H1 (cell line): ENCODE results near the gene SELENOV. TPM values are rescaled to one million over a fixed set of nuclear protein-coding genes. Genes with fewer than 3 reads are reported as not detected.

Source experiments
- CTCF ChIA-PET: fragments of 300-600 bp; sonication (Branson Sonifier 250); formaldehyde crosslinking; loops from one replicate; lab custom pipeline; 2021; ENCODE audit not compliant: partially characterized antibody; lab: Charles Lee
- POLR2A ChIA-PET: fragments of 300-600 bp; sonication (Branson Sonifier 250); formaldehyde crosslinking; loops from one replicate; lab custom pipeline; 2021; ENCODE audit warnings: inconsistent platforms; ENCODE audit not compliant: partially characterized antibody; lab: Charles Lee
- DNase-seq, 2 experiments: peaks; one replicate each; pipeline versions ENCODE4 v3.0.0 to v3.0.0-alpha.2; 2010 to 2022; ENCODE audit warnings: low spot score in 2 of 2, low read depth in 1 of 2, mixed read lengths in 1 of 2
- FAIRE-seq: peaks from 2 replicates; lab custom pipeline; 2011; peaks lifted over from hg19 to GRCh38; lab: Jason Lieb, UNC
- H2AFZ ChIP-seq: 2 replicates; pipeline ENCODE4 v1.8.1; 2012; ENCODE audit warnings: low read length, inconsistent platforms
- H2AK5ac ChIP-seq: 2 replicates; pipeline ENCODE4 v1.6.1; 2013; ENCODE audit warnings: low read depth, low read length
- H2BK120ac ChIP-seq: replicated peaks from 2 replicates; pipeline ENCODE3; 2013; ENCODE audit warnings: low read depth, low read length, inconsistent platforms
- H2BK12ac ChIP-seq: 2 replicates; pipeline ENCODE4 v1.6.1; 2013; ENCODE audit warnings: low read depth, low read length
- H2BK15ac ChIP-seq: 2 replicates; pipeline ENCODE4 v1.6.1; 2013; ENCODE audit warnings: low read length
- H2BK20ac ChIP-seq: 2 replicates; pipeline ENCODE4 v1.6.1; 2013; ENCODE audit warnings: low read length
- H2BK5ac ChIP-seq: 2 replicates; pipeline ENCODE4 v1.6.1; 2013; ENCODE audit warnings: low read depth, low read length
- H3K14ac ChIP-seq: 2 replicates; pipeline ENCODE4 v1.6.1; 2013; ENCODE audit warnings: inconsistent platforms; ENCODE audit not compliant: insufficient read length
- H3K18ac ChIP-seq: 2 replicates; pipeline ENCODE4 v1.6.1; 2013; ENCODE audit warnings: low read length; ENCODE audit errors: extremely low read depth
- H3K23ac ChIP-seq: 2 replicates; pipeline ENCODE4 v1.6.1; 2013; ENCODE audit warnings: inconsistent platforms; ENCODE audit not compliant: insufficient read length
- H3K23me2 ChIP-seq: 2 replicates; pipeline ENCODE4 v1.6.1; 2013; ENCODE audit warnings: low read depth, low read length
- H3K27ac ChIP-seq: 2 replicates; pipeline ENCODE4 v1.6.1; 2011; ENCODE audit warnings: low read depth, low read length, inconsistent platforms
- H3K27me3 ChIP-seq, 4 experiments: replicated peaks in 1 of 4; 1 replicate in 1 of 4; 2 replicates in 3 of 4; pipeline versions ENCODE4 v1.6.1 to v1.8.1; 2011 to 2013; ENCODE audit warnings: low read length in 3 of 4, mild to moderate bottlenecking in 3 of 4, inconsistent platforms in 2 of 4, mixed read lengths in 2 of 4, moderate library complexity in 1 of 4; ENCODE audit not compliant: control insufficient read depth in 3 of 4, insufficient read depth in 3 of 4; ENCODE audit errors: extremely low read depth in 1 of 4
- H3K36me3 ChIP-seq, 4 experiments: 2 replicates each; pipeline versions ENCODE4 v1.6.1 to v1.8.1; 2011 to 2013; ENCODE audit warnings: mild to moderate bottlenecking in 4 of 4, low read length in 3 of 4, moderate library complexity in 2 of 4, control low read depth in 1 of 4, inconsistent platforms in 1 of 4; ENCODE audit not compliant: insufficient read depth in 4 of 4, control insufficient read depth in 2 of 4
- H3K4ac ChIP-seq: replicated peaks from 2 replicates; pipeline ENCODE3; 2013; ENCODE audit warnings: low read length, low read depth, mixed read lengths, inconsistent platforms; ENCODE audit not compliant: insufficient read length
- H3K4me1 ChIP-seq, 4 experiments: replicated peaks in 1 of 4; 1 replicate in 1 of 4; 2 replicates in 3 of 4; pipeline versions ENCODE4 v1.6.1 to v1.8.1; 2011 to 2013; ENCODE audit warnings: low read length in 3 of 4, inconsistent platforms in 2 of 4, mixed read lengths in 1 of 4; ENCODE audit not compliant: insufficient read depth in 4 of 4, control insufficient read depth in 3 of 4
- H3K4me2 ChIP-seq, 2 experiments: 2 replicates each; pipeline versions ENCODE4 v1.6.1 to v1.8.1; 2011 to 2013; ENCODE audit warnings: low read depth in 2 of 2, low read length in 2 of 2, control low read depth in 1 of 2, inconsistent platforms in 1 of 2, mild to moderate bottlenecking in 1 of 2; ENCODE audit not compliant: insufficient read depth in 1 of 2
- H3K4me3 ChIP-seq, 4 experiments: fragments of 200-600, 300-600 bp in 1 of 4; sonication (generic), shearing (Covaris generic), sonication (Bioruptor Twin) in 1 of 4; 2 replicates each; pipeline versions ENCODE4 v1.5.1 to v1.8.1; 2011 to 2016; ENCODE audit warnings: low read length in 4 of 4, low read depth in 3 of 4, control low read depth in 2 of 4, inconsistent platforms in 2 of 4, mild to moderate bottlenecking in 2 of 4, mixed read lengths in 1 of 4, moderate library complexity in 1 of 4; ENCODE audit not compliant: insufficient read depth in 2 of 4; ENCODE audit errors: extremely low read depth in 1 of 4
- H3K56ac ChIP-seq: replicated peaks from 2 replicates; pipeline ENCODE3; 2013; ENCODE audit warnings: low read depth, mild to moderate bottlenecking, mixed read lengths, low read length, inconsistent platforms; ENCODE audit not compliant: insufficient read length
- H3K79me1 ChIP-seq: 2 replicates; pipeline ENCODE4 v1.6.1; 2013; ENCODE audit warnings: low read depth, low read length, control low read depth
- H3K79me2 ChIP-seq, 2 experiments: 2 replicates each; pipeline versions ENCODE4 v1.6.1 to v1.8.1; 2012 to 2013; ENCODE audit warnings: low read length in 2 of 2, mild to moderate bottlenecking in 2 of 2, inconsistent platforms in 1 of 2; ENCODE audit not compliant: insufficient read depth in 2 of 2, control insufficient read depth in 1 of 2
- H3K9ac ChIP-seq, 4 experiments: replicated peaks in 1 of 4; 1 replicate in 1 of 4; 2 replicates in 3 of 4; pipeline versions ENCODE4 v1.6.1 to v1.8.1; 2011 to 2013; ENCODE audit warnings: low read depth in 3 of 4, low read length in 3 of 4, control low read depth in 2 of 4, mild to moderate bottlenecking in 2 of 4, moderate library complexity in 2 of 4, inconsistent platforms in 1 of 4; ENCODE audit errors: extremely low read depth in 1 of 4
- H3K9me3 ChIP-seq, 2 experiments: 2 replicates each; pipeline versions ENCODE4 v1.6.1 to v1.8.1; 2012 to 2013; ENCODE audit warnings: mild to moderate bottlenecking in 2 of 2, moderate library complexity in 2 of 2, control low read depth in 1 of 2, inconsistent platforms in 1 of 2, low read depth in 1 of 2, low read length in 1 of 2, mixed read lengths in 1 of 2; ENCODE audit not compliant: insufficient read depth in 2 of 2
- H4K20me1 ChIP-seq, 2 experiments: replicated peaks in 1 of 2; 2 replicates each; pipeline versions ENCODE3 to v1.8.1; 2011 to 2013; ENCODE audit warnings: inconsistent platforms in 2 of 2, low read length in 2 of 2, mild to moderate bottlenecking in 1 of 2; ENCODE audit not compliant: insufficient read depth in 2 of 2, control insufficient read depth in 1 of 2
- H4K5ac ChIP-seq: 2 replicates; pipeline ENCODE4 v1.6.1; 2013; ENCODE audit warnings: low read length, low read depth, mixed read lengths, inconsistent platforms; ENCODE audit not compliant: insufficient read length
- H4K8ac ChIP-seq: 2 replicates; pipeline ENCODE4 v1.8.0; 2013; ENCODE audit warnings: mild to moderate bottlenecking, moderate library complexity, low read length, inconsistent platforms; ENCODE audit not compliant: insufficient read depth; ENCODE audit errors: extremely low read depth
- H4K91ac ChIP-seq: replicated peaks from 2 replicates; pipeline ENCODE3; 2013; ENCODE audit warnings: low read length, mixed read lengths, inconsistent platforms; ENCODE audit not compliant: insufficient read length
- CBX8 ChIP-seq: fragments of 300-800, 300-1000 bp; sonication (generic); IDR thresholded peaks from 2 replicates; pipeline ENCODE4 v1.7.1; 2016; ENCODE audit warnings: low read depth, low read length, borderline replicate concordance
- WGBS, 2 experiments: shearing (Covaris generic) in 1 of 2; methylation state at CpG; one replicate each; pipeline versions ENCODE4 v1.1.6 to v1.1.7; 2013 to 2015; ENCODE audit warnings: low lambda C conversion rate in 2 of 2, mixed read lengths in 2 of 2, inconsistent platforms in 1 of 2, low coverage in 1 of 2, missing lambda C conversion rate in 1 of 2; ENCODE audit not compliant: insufficient replicate concordance in 2 of 2, insufficient coverage in 1 of 2, insufficient read length in 1 of 2; ENCODE audit errors: extremely low coverage in 1 of 2, missing lambda C conversion rate in 1 of 2; 5-methylcytosine and 5-hydroxymethylcytosine counted together
- polyA plus RNA-seq, 7 experiments: library from polyadenylated mRNA; depleted of rRNA in 3 of 7; stranded (reverse) in 5 of 7; unstranded in 2 of 7; fragments of >200 nt in 5 of 7; fragments of 200-250 nt in 2 of 7; gene quantifications; 1 replicate in 5 of 7; 2 replicates in 1 of 7; 4 replicates in 1 of 7; pipeline versions ENCODE4 v1.2.1 to v1.2.3, GENCODE V29; 2011 to 2013; ENCODE audit warnings: missing spikeins in 2 of 7, mixed read lengths in 2 of 7
- total RNA-seq: library from RNA; stranded (reverse); fragmentation: NEBNext Ultra II Directional; extraction: Animal tissue kit (Norgen Biotek cat#: 25700); gene quantifications from 2 replicates; pipeline ENCODE4 v1.2.1, GENCODE V29; 2021

The SELENOV gene
- total and polyA plus RNA-seq, 2 of the 8 experiments (the other 6 are each of a cell fraction or from before 2014, with no cell fraction given) = 8.4 to 10.7 TPM

GRCh38 chr19:39494661-39495060 is 20.3 kb upstream of the SELENOV start:
- no peak overlapping the region for H2BK120ac ChIP-seq
- no peak for DNase-seq
- no peak overlapping the region for H4K8ac ChIP-seq
- 0 out of 2 replicates have a peak overlapping the region, but pooled peaks have one; percentile 8 for H2BK15ac ChIP-seq
- H3K4ac ChIP-seq = no peak overlapping the region
- no peak for TF ChIP-seq CBX8
- H3K36me3 ChIP-seq = peaks cover 4 to 16% (median 9%) of the 10 kb centered on the region in 4 experiments; a peak in 6 of 8 replicates
- H3K56ac ChIP-seq = no peak overlapping the region
- H3K79me1 ChIP-seq = no peaks in the 10 kb centered on the region
- no peaks in the 10 kb centered on the region for H4K20me1 ChIP-seq
- CTCF ChIA-PET = interaction anchor here (0.6 to 3.5 kb wide), 7 partner anchors 8 to 1039 kb away, joined by 3 to 15 read pairs (median 4); partner anchors contain the start of gene EID2
- no peak overlapping the region for H3K18ac ChIP-seq
- H4K91ac ChIP-seq = no peak overlapping the region
- 89% methylated on average over 5 of the region's 5 CpGs; no CpG with 5 or more reads in 1 of the 2 experiments for WGBS, 2 experiments
- H3K4me3 ChIP-seq = no peak overlapping the region
- no peak overlapping the region for H3K27ac ChIP-seq
- peak overlapping the region; percentile 39; the same call in 1 of the 2 replicates for H2AK5ac ChIP-seq
- no peak overlapping the region for H2AFZ ChIP-seq
- no peak overlapping the region for H2BK12ac ChIP-seq
- H3K14ac ChIP-seq = no peak overlapping the region
- H3K79me2 ChIP-seq = no peaks in the 10 kb centered on the region
- H3K23me2 ChIP-seq = peaks cover 15% of the 10 kb centered on the region
- peaks cover 7 to 21% (median 17%) of the 10 kb centered on the region in 4 experiments for H3K27me3 ChIP-seq
- no peak overlapping the region for H3K4me2 ChIP-seq
- POLR2A ChIA-PET = interaction anchor here (1.0 to 11.1 kb wide), 5 partner anchors 11 to 59 kb away, joined by 3 to 96 read pairs (median 9); partner anchors contain the start of genes RPS16, SELENOV, SUPT5H and TIMM50
- FAIRE-seq = no peak
- H3K9me3 ChIP-seq = no peaks in the 10 kb centered on the region
- H2BK20ac ChIP-seq = no peak overlapping the region
- H3K9ac ChIP-seq = no peak overlapping the region
- no peak overlapping the region for H2BK5ac ChIP-seq
- no peak overlapping the region for H3K23ac ChIP-seq
- H3K4me1 ChIP-seq = peaks cover 4 to 8% (median 5%) of the 10 kb centered on the region in 4 experiments; a peak in 5 of 7 replicates
- no peak overlapping the region for H4K5ac ChIP-seq
